HG03175 (cell line): ENCODE results near the gene P3R3URF.

Experiments used
- ATAC-seq: cut with Tn5 transposase; IDR thresholded peaks from one replicate; pipeline ENCODE4 v1.9.1; 2021; ENCODE audit warnings: mild to moderate bottlenecking, moderate library complexity; ENCODE audit not compliant: unreplicated experiment

The P3R3URF gene

DNA sequence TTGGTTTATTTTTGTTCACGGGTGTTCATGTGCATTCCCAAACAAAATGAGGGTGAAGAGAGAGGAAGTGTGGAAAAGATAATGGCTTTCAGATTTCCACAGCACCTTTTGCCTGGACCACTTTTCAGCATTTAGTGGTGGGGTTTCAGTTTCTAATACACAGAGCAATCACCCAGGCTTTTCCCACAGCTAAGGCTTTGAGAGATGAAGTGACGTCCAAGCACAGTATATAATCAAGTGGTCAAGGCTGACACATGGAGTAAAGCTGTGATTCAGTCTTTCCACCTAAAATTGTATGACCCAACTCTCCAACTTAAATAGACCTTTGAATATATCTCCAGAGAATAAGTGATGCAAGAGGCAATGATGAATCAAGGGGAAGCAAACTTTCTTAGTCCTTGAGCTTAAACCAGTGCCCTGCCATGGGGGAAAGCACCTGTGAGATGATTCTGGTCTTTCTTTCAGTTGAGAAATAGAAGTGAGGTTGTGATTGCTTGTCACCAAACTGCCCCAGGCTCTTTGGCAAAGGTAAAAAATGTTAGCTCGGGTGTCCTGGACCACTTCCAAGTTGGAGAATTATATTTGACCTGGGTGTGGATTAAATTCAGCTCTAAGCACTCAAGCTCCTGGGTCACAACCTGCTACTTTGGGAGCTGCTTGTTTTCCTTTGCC is 41.5 kb downstream of the P3R3URF start:
- no peak for ATAC-seq

DNA sequence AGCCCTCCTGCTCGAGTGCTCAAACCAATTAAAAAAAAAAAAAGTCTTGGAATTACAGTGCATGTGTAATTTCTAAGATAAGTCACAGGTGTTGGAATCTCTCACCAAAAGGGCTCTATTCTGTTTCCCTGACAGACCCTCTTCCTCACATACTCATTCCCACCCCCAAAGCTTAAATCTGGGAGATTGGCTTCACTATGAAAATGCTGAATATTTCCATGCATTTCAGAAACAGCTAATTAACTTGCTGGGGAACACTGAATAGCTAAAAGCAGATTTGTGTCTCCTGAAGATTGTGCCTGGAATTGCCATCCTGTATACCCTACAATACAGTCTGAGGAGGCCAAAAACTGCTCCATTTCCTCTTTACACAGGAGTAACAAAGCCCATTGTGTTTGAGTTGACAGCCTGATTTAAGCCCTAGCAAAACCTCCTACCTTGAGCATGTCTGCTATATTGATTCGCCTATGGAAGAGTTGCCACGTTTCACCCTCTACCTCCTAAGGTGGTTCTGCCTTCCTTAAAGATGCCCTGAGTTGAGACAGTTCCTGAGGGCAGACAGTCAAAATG is 42.4 kb downstream of the P3R3URF start:
- ATAC-seq: no peak

DNA sequence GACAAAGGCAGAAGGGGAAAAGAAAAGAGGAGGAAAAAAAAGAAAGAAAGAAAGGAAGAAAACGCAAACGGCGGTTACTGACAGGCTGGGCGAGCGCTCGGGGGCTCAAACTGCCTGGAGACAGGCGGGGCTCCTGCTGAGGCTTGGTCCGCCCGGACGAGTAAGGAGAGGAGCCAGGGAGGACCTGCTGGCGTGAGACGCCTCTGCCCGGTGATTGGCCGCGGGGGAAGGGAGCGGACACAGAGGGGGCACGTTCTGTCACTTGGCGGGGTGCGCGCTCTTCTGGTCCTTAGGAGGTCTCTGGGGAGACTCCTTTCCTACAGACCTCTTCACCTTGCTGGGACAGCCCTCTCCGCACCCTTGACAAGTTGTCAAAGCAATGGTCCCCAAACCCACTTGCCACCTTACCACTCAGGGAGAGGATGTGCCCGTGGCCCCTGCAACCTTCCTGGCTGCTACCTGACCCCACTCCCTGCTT is 43.1 kb downstream of the P3R3URF start:
- peak; percentile 57 for ATAC-seq

DNA sequence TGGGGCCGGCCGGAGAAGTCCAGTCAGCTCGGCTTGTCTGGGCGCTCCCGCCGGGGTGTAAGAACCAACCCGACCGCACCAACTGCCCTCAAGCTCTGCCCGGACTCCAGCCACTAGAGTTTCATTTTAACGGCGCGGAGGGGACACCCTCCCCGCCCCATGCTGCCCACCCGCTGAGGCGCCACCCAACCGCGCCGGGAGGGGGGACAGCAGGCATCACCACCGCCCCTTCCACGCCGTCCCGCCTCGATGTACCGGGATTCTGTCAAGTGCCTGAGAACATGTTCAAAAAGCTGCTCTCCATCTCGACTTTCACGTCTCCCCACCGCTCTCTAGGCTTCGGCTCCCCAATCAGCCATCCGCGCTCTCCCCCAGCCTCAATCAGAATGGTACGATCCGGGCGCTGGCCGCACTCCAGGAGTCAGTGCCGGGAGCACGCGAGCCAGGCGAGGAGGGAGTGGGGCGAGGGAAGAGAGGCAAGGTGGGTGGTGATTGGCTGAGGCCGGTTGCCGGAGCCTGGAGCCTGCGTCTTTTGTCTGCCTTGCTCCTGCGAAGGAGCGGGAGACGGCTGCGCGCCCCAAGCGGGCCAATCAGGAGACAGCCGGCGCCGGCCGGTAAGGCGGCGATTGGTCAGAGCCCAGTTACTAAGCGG is 43.6 kb downstream of the P3R3URF start, which contains the start of gene PIK3R3:
Gene PIK3R3, minus strand, starts transcription at position 101 of the 652 bp plus-strand sequence. CDS start 677 bp downstream, outside the sequence.
- peak; percentile 91 for ATAC-seq

DNA sequence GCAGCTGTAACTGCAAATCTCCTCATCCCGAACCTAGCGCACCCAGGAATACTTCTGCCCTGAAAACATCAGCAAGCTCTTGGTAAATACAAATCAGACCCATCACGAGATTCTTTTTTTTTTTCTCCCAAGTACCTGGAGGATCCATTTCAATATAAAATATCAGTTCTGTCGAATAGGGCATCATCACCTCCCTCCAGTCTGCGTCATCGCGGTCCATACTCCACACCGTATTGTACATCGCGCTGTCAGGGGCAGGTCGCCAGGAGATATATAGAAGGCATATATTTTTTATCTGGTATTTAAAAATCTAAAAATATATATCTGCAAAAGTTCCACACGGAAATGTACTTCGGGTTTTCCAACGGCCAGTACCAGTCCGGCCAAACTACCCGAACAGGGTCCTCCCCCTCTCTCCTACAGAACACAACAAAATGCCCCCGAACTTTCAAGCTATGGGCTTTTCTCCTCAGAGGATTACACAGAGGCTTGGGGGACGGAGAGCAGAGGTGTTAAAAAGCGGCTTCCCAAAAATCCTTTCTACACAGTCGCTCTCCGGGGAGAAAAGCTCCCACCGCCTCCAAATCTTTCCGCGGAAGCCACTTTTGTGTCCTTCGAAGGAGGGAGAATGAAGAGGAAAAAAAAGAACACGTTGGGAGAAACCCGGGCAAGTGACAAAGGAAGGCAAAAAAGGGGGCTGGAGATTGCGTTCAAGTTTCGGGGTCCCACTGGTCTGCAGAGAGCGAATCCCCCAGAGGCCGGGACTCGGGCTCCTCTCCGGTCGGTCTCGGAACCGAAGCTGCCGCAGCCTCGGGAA is 44.4 kb downstream of the P3R3URF start:
- ATAC-seq: no peak

DNA sequence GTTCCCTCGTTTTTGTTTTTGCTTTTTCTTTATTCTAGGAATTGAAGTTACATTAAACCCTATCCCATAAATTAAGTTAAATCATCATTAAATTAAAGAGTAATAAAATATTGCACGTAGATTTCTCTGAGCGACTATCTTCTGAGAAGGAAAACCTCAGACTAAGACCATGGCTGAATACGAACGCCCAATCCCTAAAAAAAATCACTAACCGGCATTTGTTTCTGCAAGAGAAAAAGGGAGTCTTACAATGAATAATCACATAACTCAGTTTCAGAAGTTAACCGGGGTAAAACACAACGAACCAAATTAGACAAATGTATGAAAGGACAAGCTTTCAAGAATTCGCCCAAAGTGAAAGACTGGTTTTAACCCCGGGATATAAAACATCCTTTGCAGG is 45.2 kb downstream of the P3R3URF start:
- ATAC-seq: no peak

GRCh38 chr1:46130606-46131005 is 45.7 kb downstream of the P3R3URF start:
- ATAC-seq: no peak

- ATAC-seq: no peak
Observed at GRCh38 chr1:46130121-46130520, 46.2 kb downstream of the P3R3URF start.

GRCh38 chr1:46128344-46128743 is 47.9 kb downstream of the P3R3URF start:
- ATAC-seq: no peak
